ENCODE measurements around the gene FYCO1. TPM values are rescaled to one million over a fixed set of nuclear protein-coding genes. Genes with fewer than 3 reads are reported as not detected.

FYCO1 gene
- total and polyA plus RNA-seq, 12 donors = 8.8 to 216 (median 143) TPM

- H3K4me3 ChIP-seq = no peak overlapping the region
- no peaks in the 10 kb centered on the region for H3K27me3 ChIP-seq
- intact Hi-C loops (cut with DNase I) = no loop called here
- no peaks in the 10 kb centered on the region for H3K36me3 ChIP-seq
- 89 to 91% methylated on average over 34 of the region's 34 CpGs for WGBS, 2 donors
- no peaks in the 10 kb centered on the region for H3K4me1 ChIP-seq
- ATAC-seq (no peak), DNase-seq (no peak)
- peaks cover 0 to 17% (median 8%) of the 10 kb centered on the region in 11 donors for H3K9me3 ChIP-seq
- H3K27ac ChIP-seq = no peak overlapping the region
- TF ChIP-seq CTCF (IDR thresholded peaks at IDR 0.05) = no peak
These were observed 27.5 kb upstream of the FYCO1 start for GRCh38 chr3:46022909-46023785.

GRCh38 chr3:46021516-46021915, 25.9 kb upstream of the FYCO1 start:
- Histone ChIP-seq H3K4me1 (peaks cover 0 to 4% (median 0%) of the 10 kb centered on the region in 9 donors), H3K4me3 (no peak overlapping the region), H3K27ac (no peak overlapping the region), H3K27me3 (no peaks in the 10 kb centered on the region), H3K9me3 (peaks cover 0 to under 1% (median 0%) of the 10 kb centered on the region in 11 donors), H3K36me3 (no peaks in the 10 kb centered on the region)
- intact Hi-C loops (cut with DNase I) = no loop called here
- 95 to 99% methylated on average over 8 of the region's 8 CpGs for WGBS, 2 donors
- DNase-seq = no peak
- no peak for ATAC-seq
- no peak for TF ChIP-seq CTCF (IDR thresholded peaks at IDR 0.05)

- no peak for TF ChIP-seq CTCF (IDR thresholded peaks at IDR 0.05)
These were observed 25.3 kb upstream of the FYCO1 start for GRCh38 chr3:46020766-46021510.

GRCh38 chr3:46019707-46020106, 24.1 kb upstream of the FYCO1 start:
- no peaks in the 10 kb centered on the region for H3K27me3 ChIP-seq
- TF ChIP-seq CTCF (IDR thresholded peaks at IDR 0.05) = no peak
- H3K4me1 ChIP-seq = peaks cover 0 to 4% (median 0%) of the 10 kb centered on the region in 9 donors
- H3K27ac ChIP-seq = no peak overlapping the region
- intact Hi-C loops (cut with DNase I) = no loop called here
- WGBS, 2 donors = 84 to 88% methylated on average over 1 of the region's 1 CpG
- ATAC-seq = no peak
- no peaks in the 10 kb centered on the region for H3K9me3 ChIP-seq
- no peak for DNase-seq
- no peaks in the 10 kb centered on the region for H3K36me3 ChIP-seq
- H3K4me3 ChIP-seq = no peak overlapping the region

More at GRCh38 chr3:46020766-46021510, 25.3 kb upstream of the FYCO1 start:
- ATAC-seq (no peak), DNase-seq (no peak)
- Histone ChIP-seq H3K4me1 (peaks cover 0 to 4% (median 0%) of the 10 kb centered on the region in 9 donors), H3K27me3 (no peaks in the 10 kb centered on the region), H3K4me3 (no peak overlapping the region), H3K27ac (no peak overlapping the region), H3K36me3 (no peaks in the 10 kb centered on the region), H3K9me3 (no peaks in the 10 kb centered on the region)
- intact Hi-C loops (cut with DNase I) = no loop called here
- 94 to 96% methylated on average over 37 of the region's 37 CpGs for WGBS, 2 donors
